IMR-90 (cell line): ENCODE measurements around the gene ITPR2. TPM values are rescaled to one million over a fixed set of nuclear protein-coding genes. Genes with fewer than 3 reads are reported as not detected.

Experiments
- ATAC-seq: fragments of 200-7000 bp; cut with Tn5 transposase; 2 replicates; pipeline ENCODE4 v1.9.1; 2020; ENCODE audit warnings: low read depth, mild to moderate bottlenecking, moderate library complexity
- BruUV-seq: library from RNA; stranded (reverse); fragments of 400-500 nt; replicated peaks from 2 replicates; lab custom pipeline; 2021; lab: Mats Ljungman, UMichigan
- CTCF ChIA-PET: fragments of 300-600 bp; formaldehyde crosslinking; extraction: SDS; loops from one replicate; lab custom pipeline; 2021; ENCODE audit warnings: antibody characterized with exemption; lab: Yijun Ruan, JAX
- POLR2A ChIA-PET: fragments of 300-600 bp; sonication (Branson Sonifier 250); formaldehyde crosslinking; loops from one replicate; lab custom pipeline; 2022; ENCODE audit warnings: antibody characterized with exemption; ENCODE audit not compliant: unreplicated experiment; lab: Charles Lee
- DNase-seq: peaks from one replicate; pipeline ENCODE4 v3.0.0; 2013
- H2AFZ ChIP-seq: replicated peaks from 2 replicates; pipeline ENCODE3; 2013; ENCODE audit warnings: low read length, mild to moderate bottlenecking; ENCODE audit not compliant: poor library complexity
- H2AK5ac ChIP-seq: 2 replicates; pipeline ENCODE4 v1.6.1; 2013; ENCODE audit warnings: low read depth, low read length, inconsistent platforms
- H2AK9ac ChIP-seq: replicated peaks from 2 replicates; pipeline ENCODE3; 2013; ENCODE audit warnings: mild to moderate bottlenecking, low read depth, low read length, moderate library complexity; ENCODE audit not compliant: poor library complexity
- H2BK120ac ChIP-seq: 2 replicates; pipeline ENCODE4 v1.6.1; 2013; ENCODE audit warnings: low read depth, low read length, inconsistent platforms
- H2BK15ac ChIP-seq: 3 replicates; pipeline ENCODE4 v1.6.1; 2013; ENCODE audit warnings: low read depth, low read length, inconsistent platforms
- H2BK20ac ChIP-seq: 2 replicates; pipeline ENCODE4 v1.6.1; 2013; ENCODE audit warnings: low read depth, mild to moderate bottlenecking, inconsistent platforms, low read length, moderate library complexity
- H2BK5ac ChIP-seq: 2 replicates; pipeline ENCODE4 v1.6.1; 2013; ENCODE audit warnings: mild to moderate bottlenecking, low read depth, low read length, inconsistent platforms; ENCODE audit not compliant: poor library complexity, severe bottlenecking
- H3K14ac ChIP-seq: replicated peaks from 2 replicates; pipeline ENCODE4 v1.6.1; 2013; ENCODE audit warnings: low read depth, low read length, inconsistent platforms
- H3K18ac ChIP-seq: 2 replicates; pipeline ENCODE4 v1.6.1; 2013; ENCODE audit warnings: low read depth, low read length, control low read depth
- H3K23ac ChIP-seq: 2 replicates; pipeline ENCODE4 v1.6.1; 2013; ENCODE audit warnings: low read depth, low read length, inconsistent platforms
- H3K27ac ChIP-seq: 2 replicates; pipeline ENCODE4 v1.5.1; 2013; ENCODE audit warnings: mild to moderate bottlenecking, control low read depth, low read length; ENCODE audit not compliant: insufficient read depth
- H3K27me3 ChIP-seq: 2 replicates; pipeline ENCODE4 v1.6.1; 2013; ENCODE audit warnings: low read length; ENCODE audit not compliant: control insufficient read depth, insufficient read depth
- H3K36me3 ChIP-seq: 2 replicates; pipeline ENCODE4 v1.6.1; 2013; ENCODE audit warnings: low read length, mixed read lengths; ENCODE audit not compliant: control insufficient read depth, insufficient read depth
- H3K4ac ChIP-seq: 2 replicates; pipeline ENCODE4 v1.6.1; 2013; ENCODE audit warnings: low read depth, low read length, inconsistent platforms
- H3K4me1 ChIP-seq: 2 replicates; pipeline ENCODE4 v1.6.1; 2013; ENCODE audit warnings: low read length, mixed read lengths; ENCODE audit not compliant: control insufficient read depth, insufficient read depth
- H3K4me2 ChIP-seq: 2 replicates; pipeline ENCODE4 v1.6.1; 2013; ENCODE audit warnings: low read depth, mild to moderate bottlenecking, control low read depth, low read length, moderate library complexity
- H3K4me3 ChIP-seq: 2 replicates; pipeline ENCODE4 v1.5.1; 2013; ENCODE audit warnings: low read depth, mild to moderate bottlenecking, control low read depth, low read length, moderate library complexity; ENCODE audit not compliant: insufficient read depth
- H3K56ac ChIP-seq: 2 replicates; pipeline ENCODE4 v1.6.1; 2013; ENCODE audit warnings: low read length, inconsistent platforms; ENCODE audit not compliant: insufficient read depth; ENCODE audit errors: extremely low read depth
- H3K79me1 ChIP-seq, 2 experiments: 2 replicates each; pipeline ENCODE4 v1.6.1; 2013; ENCODE audit warnings: low read length in 2 of 2, inconsistent platforms in 1 of 2, low read depth in 1 of 2
- H3K9ac ChIP-seq: 2 replicates; pipeline ENCODE4 v1.6.1; 2013; ENCODE audit warnings: low read depth, low read length, control low read depth
- H3K9me1 ChIP-seq: 2 replicates; pipeline ENCODE4 v1.6.1; 2013; ENCODE audit warnings: low read length, inconsistent platforms; ENCODE audit not compliant: insufficient read depth
- H3K9me3 ChIP-seq: 2 replicates; pipeline ENCODE4 v1.6.1; 2013; ENCODE audit warnings: low read length; ENCODE audit not compliant: control insufficient read depth, insufficient read depth
- H4K20me1 ChIP-seq: 2 replicates; pipeline ENCODE4 v1.6.1; 2013; ENCODE audit warnings: low read length, inconsistent platforms; ENCODE audit not compliant: insufficient read depth
- H4K5ac ChIP-seq: 2 replicates; pipeline ENCODE4 v1.6.1; 2013; ENCODE audit warnings: mild to moderate bottlenecking, low read depth, low read length, control low read depth
- H4K8ac ChIP-seq, 2 experiments: 2 replicates each; pipeline ENCODE4 v1.6.1; 2013; ENCODE audit warnings: low read depth in 2 of 2, low read length in 2 of 2, control low read depth in 1 of 2, inconsistent platforms in 1 of 2
- H4K91ac ChIP-seq: 2 replicates; pipeline ENCODE4 v1.6.1; 2013; ENCODE audit warnings: low read depth, low read length, inconsistent platforms; ENCODE audit not compliant: insufficient read depth
- BHLHE40 ChIP-seq: fragments of 150-350 bp; IDR thresholded peaks from 2 replicates; pipeline ENCODE4 v1.6.1; 2016; ENCODE audit warnings: mild to moderate bottlenecking, low read depth, low read length
- CEBPB ChIP-seq: IDR thresholded peaks from 2 replicates; pipeline ENCODE4 v1.6.1; 2012; ENCODE audit warnings: low read depth, low read length, improper control_type of control experiment
- CHD1 ChIP-seq: IDR thresholded peaks from 2 replicates; pipeline ENCODE4 v1.6.1; 2012; ENCODE audit warnings: low read depth, low read length, improper control_type of control experiment
- CTCF ChIP-seq: conservative IDR thresholded peaks from 2 replicates; pipeline ENCODE4 v1.5.1; 2012; ENCODE audit warnings: mild to moderate bottlenecking, low read depth, low read length, improper control_type of control experiment
- ELK1 ChIP-seq: fragments of 150-350 bp; IDR thresholded peaks from 2 replicates; pipeline ENCODE4 v1.6.1; 2016; ENCODE audit warnings: low read depth, mild to moderate bottlenecking, low read length, moderate library complexity, borderline replicate concordance
- FOS ChIP-seq: fragments of 150-350 bp; IDR thresholded peaks from 2 replicates; pipeline ENCODE4 v1.6.1; 2016; ENCODE audit warnings: low read depth, low read length
- MAFK ChIP-seq: IDR thresholded peaks from 2 replicates; pipeline ENCODE4 v1.6.1; 2012; ENCODE audit warnings: low read depth, low read length, improper control_type of control experiment
- MAZ ChIP-seq: IDR thresholded peaks from 2 replicates; pipeline ENCODE4 v1.6.1; 2012; ENCODE audit warnings: low read depth, mild to moderate bottlenecking, low read length, improper control_type of control experiment, moderate library complexity, borderline replicate concordance
- MXI1 ChIP-seq: IDR thresholded peaks from 2 replicates; pipeline ENCODE4 v1.6.1; 2012; ENCODE audit warnings: low read depth, mild to moderate bottlenecking, low read length, moderate library complexity, borderline replicate concordance
- NFE2L2 ChIP-seq: fragments of 150-350 bp; IDR thresholded peaks from 2 replicates; pipeline ENCODE4 v1.6.1; 2016; ENCODE audit warnings: low read depth, mild to moderate bottlenecking, low read length
- POLR2A ChIP-seq: IDR thresholded peaks from 2 replicates; pipeline ENCODE4 v1.6.1; 2012; ENCODE audit warnings: mild to moderate bottlenecking, low read depth, low read length
- RAD21 ChIP-seq: IDR thresholded peaks from 2 replicates; pipeline ENCODE4 v1.6.1; 2012; ENCODE audit warnings: low read length, improper control_type of control experiment
- RCOR1 ChIP-seq: IDR thresholded peaks from 2 replicates; pipeline ENCODE4 v1.6.1; 2012; ENCODE audit warnings: mild to moderate bottlenecking, low read length, improper control_type of control experiment; ENCODE audit not compliant: insufficient replicate concordance
- RFX5 ChIP-seq: IDR thresholded peaks from 2 replicates; pipeline ENCODE4 v1.8.0; 2012; ENCODE audit warnings: low read depth, mild to moderate bottlenecking, low read length, moderate library complexity
- SMC3 ChIP-seq: fragments of 150-350 bp; IDR thresholded peaks from 2 replicates; pipeline ENCODE4 v1.6.1; 2016; ENCODE audit warnings: low read depth, mild to moderate bottlenecking, antibody characterized with exemption, low read length, moderate library complexity
- USF2 ChIP-seq: fragments of 150-350 bp; IDR thresholded peaks from 2 replicates; pipeline ENCODE4 v1.6.1; 2017; ENCODE audit warnings: mild to moderate bottlenecking, antibody characterized with exemption, low read length, low read depth
- WGBS, 2 experiments: methylation state at CpG; one replicate each; pipeline versions ENCODE4 v1.1.5 to v1.1.7; 2013; ENCODE audit warnings: missing lambda C conversion rate in 2 of 2; ENCODE audit not compliant: insufficient read length in 1 of 2; ENCODE audit errors: extremely low coverage in 2 of 2; 5-methylcytosine and 5-hydroxymethylcytosine counted together
- dilution Hi-C: fragments of 300-500 bp; cut with HindIII; formaldehyde crosslinking; loops from one replicate; pipeline ENCODE4 v1.14.3; 2018; ENCODE audit warnings: low sequenced_read_pairs; ENCODE audit not compliant: unreplicated experiment
- in situ Hi-C: fragments of 300-500 bp; cut with MboI; formaldehyde crosslinking; loops from 3 replicates; pipeline ENCODE4 v1.14.3; 2019; ENCODE audit warnings: low sequenced_read_pairs, inconsistent platforms, mixed read lengths
- intact Hi-C: fragments of 100-400 bp; cut with micrococcal nuclease; formaldehyde crosslinking; loops from 2 replicates; pipeline ENCODE4 v1.10.0; 2022
- polyA plus RNA-seq, 3 experiments: library from polyadenylated mRNA; depleted of rRNA; stranded (reverse); fragments of >200 nt; gene quantifications; 2 replicates each; pipeline ENCODE4 v1.2.3, GENCODE V29; 2012; ENCODE audit warnings: low replicate concordance in 1 of 3
- total RNA-seq: library from RNA; depleted of rRNA; stranded (reverse); fragments of >200 nt; gene quantifications from 2 replicates; pipeline ENCODE4 v1.2.3, GENCODE V29; 2012

The ITPR2 gene
- total and polyA plus RNA-seq, 2 of the 4 experiments (the other 2 are of a cell fraction) = 1.2 to 9.0 TPM

- Histone ChIP-seq H3K9me1 (peaks cover 18% of the 10 kb centered on the region), H3K4me2 (no peak overlapping the region), H4K5ac (no peak overlapping the region), H3K9ac (no peak overlapping the region), H3K14ac (peak overlapping the region; percentile 47; the same call in 1 of the 2 replicates), H3K4me3 (no peak overlapping the region), H3K9me3 (no peaks in the 10 kb centered on the region), H2BK15ac (peak overlapping the region; percentile 64; the same call in 2 of the 3 replicates), H2BK120ac (peak overlapping the region; percentile 41; the same call in 1 of the 2 replicates), H2AK5ac (peak overlapping the region; percentile 90; the same call in 1 of the 2 replicates), H2BK20ac (peak overlapping the region; percentile 50), H3K79me1 (0 out of 4 replicates have a peak, but pooled peaks cover 0 to 10% of the 10 kb centered on the region in 2 experiments), H3K27me3 (no peaks in the 10 kb centered on the region), H2AK9ac (no peak overlapping the region), H3K36me3 (no peaks in the 10 kb centered on the region), H4K20me1 (no peaks in the 10 kb centered on the region), H2BK5ac (peak overlapping the region; percentile 17), H2AFZ (no peak overlapping the region), H3K18ac (no peak overlapping the region; the same call in 1 of the 2 replicates), H3K4ac (peak overlapping the region; percentile 6; the same call in 1 of the 2 replicates), H3K56ac (no peak overlapping the region), H3K23ac (no peak overlapping the region), H3K4me1 (peaks cover 11% of the 10 kb centered on the region), H4K8ac (no peak overlapping the region), H3K27ac (no peak overlapping the region; the same call in 1 of the 2 replicates), H4K91ac (peak overlapping the region; percentile 36)
- no TSS peak for BruUV-seq
- ATAC-seq (no peak), DNase-seq (peak; percentile 38)
- POLR2A ChIA-PET = no interaction called here
- WGBS, 2 experiments = no CpG with 5 or more reads among the region's 6 CpGs
- dilution Hi-C loops = no loop called here
- in situ Hi-C loops = no loop called here
- TF ChIP-seq POLR2A (no peak), BHLHE40 (no peak), RCOR1 (no peak), RFX5 (no peak), MAFK (no peak), MAZ (no peak), NFE2L2 (no peak), CTCF (no peak), ELK1 (no peak), SMC3 (no peak), USF2 (no peak), MXI1 (no peak), RAD21 (no peak), CEBPB (no peak), FOS (no peak), CHD1 (no peak)
- CTCF ChIA-PET = no interaction called here
- intact Hi-C loops = loop anchor here (10.0 kb wide), 1 partner anchor 253 kb away; no protein-coding TSS in a partner anchor
These were observed 201.1 kb downstream of the ITPR2 start for GRCh38 chr12:26631846-26632245.
